Measurements from ENCODE around the gene SLC6A16. TPM values are rescaled to one million over a fixed set of nuclear protein-coding genes. Genes with fewer than 3 reads are reported as not detected.

The SLC6A16 gene
- total and polyA plus RNA-seq, 8 donors: 0.44 to 5.4 (median 1.2) TPM; not detected in 3

- H3K9me3 ChIP-seq: no peaks in the 10 kb centered on the region
- no peak for DNase-seq
- H3K4me1 ChIP-seq: no peaks in the 10 kb centered on the region
- 46 to 51% (median 49%) methylated on average over 6 of the region's 6 CpGs for WGBS, 5 donors
- H3K27me3 ChIP-seq: no peaks in the 10 kb centered on the region
- H3K27ac ChIP-seq: no peak overlapping the region
- peaks cover 0 to 5% (median 0%) of the 10 kb centered on the region in 4 donors for H3K36me3 ChIP-seq
- intact Hi-C loops (cut with DNase I; ENCODE audit: low total_unique reads): no loop called here
- TF ChIP-seq EP300 (IDR thresholded peaks at IDR 0.05) (no peak), POLR2A (IDR thresholded peaks at IDR 0.05) (no peak), POLR2AphosphoS5 (IDR thresholded peaks at IDR 0.05) (no peak)
- TF ChIP-seq, protein P1, sequence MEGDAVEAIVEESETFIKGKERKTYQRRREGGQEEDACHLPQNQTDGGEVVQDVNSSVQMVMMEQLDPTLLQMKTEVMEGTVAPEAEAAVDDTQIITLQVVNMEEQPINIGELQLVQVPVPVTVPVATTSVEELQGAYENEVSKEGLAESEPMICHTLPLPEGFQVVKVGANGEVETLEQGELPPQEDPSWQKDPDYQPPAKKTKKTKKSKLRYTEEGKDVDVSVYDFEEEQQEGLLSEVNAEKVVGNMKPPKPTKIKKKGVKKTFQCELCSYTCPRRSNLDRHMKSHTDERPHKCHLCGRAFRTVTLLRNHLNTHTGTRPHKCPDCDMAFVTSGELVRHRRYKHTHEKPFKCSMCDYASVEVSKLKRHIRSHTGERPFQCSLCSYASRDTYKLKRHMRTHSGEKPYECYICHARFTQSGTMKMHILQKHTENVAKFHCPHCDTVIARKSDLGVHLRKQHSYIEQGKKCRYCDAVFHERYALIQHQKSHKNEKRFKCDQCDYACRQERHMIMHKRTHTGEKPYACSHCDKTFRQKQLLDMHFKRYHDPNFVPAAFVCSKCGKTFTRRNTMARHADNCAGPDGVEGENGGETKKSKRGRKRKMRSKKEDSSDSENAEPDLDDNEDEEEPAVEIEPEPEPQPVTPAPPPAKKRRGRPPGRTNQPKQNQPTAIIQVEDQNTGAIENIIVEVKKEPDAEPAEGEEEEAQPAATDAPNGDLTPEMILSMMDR (IDR thresholded peaks at IDR 0.05): no peak
- no peak overlapping the region for H3K4me3 ChIP-seq
These were observed 81.9 kb downstream of the SLC6A16 start for GRCh38 chr19:49243129-49243528.

DNA sequence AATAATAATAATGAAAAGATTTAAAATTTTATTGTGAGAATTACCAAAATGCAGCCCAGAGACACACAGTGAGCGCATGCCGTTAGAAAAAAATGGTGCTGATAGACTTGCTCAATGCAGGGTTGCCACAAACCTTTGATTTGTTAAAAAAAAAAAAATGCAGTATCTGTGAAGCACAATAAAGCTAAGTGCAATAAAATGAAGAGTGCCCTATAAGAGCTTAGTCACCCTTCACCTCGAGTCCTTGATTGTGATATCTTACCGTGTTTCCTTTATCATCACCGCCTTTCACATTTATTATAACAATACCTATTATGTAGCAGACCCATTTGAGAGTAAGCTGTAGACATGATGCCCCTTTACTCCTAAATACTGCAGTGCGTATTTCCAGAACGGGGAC, 83.2 kb downstream of the SLC6A16 start:
- DNase-seq: no peak
- intact Hi-C loops (cut with DNase I; ENCODE audit: low total_unique reads): no loop called here
- H3K4me3 ChIP-seq: no peak overlapping the region
- H3K4me1 ChIP-seq: no peaks in the 10 kb centered on the region
- H3K27ac ChIP-seq: no peak overlapping the region
- TF ChIP-seq POLR2A (IDR thresholded peaks at IDR 0.05) (no peak), POLR2AphosphoS5 (IDR thresholded peaks at IDR 0.05) (no peak), EP300 (IDR thresholded peaks at IDR 0.05) (no peak)
- TF ChIP-seq, protein P1 (IDR thresholded peaks at IDR 0.05): no peak
- 70 to 84% (median 79%) methylated on average over 7 of the region's 7 CpGs for WGBS, 5 donors
- H3K27me3 ChIP-seq: no peaks in the 10 kb centered on the region
- peaks cover 0 to 5% (median 0%) of the 10 kb centered on the region in 4 donors for H3K36me3 ChIP-seq
- no peaks in the 10 kb centered on the region for H3K9me3 ChIP-seq

Small RNA genes lying within 50 kb of the gene (small RNA-seq; reads per million reads assigned to genes)
- gene MIR4324: 0 reads per million in 4 donors

Other genes with a start within 250 kb of the SLC6A16 start
- 1,000 to 10,000 TPM in 1 of 5 donors, 100 to 1,000 TPM in 4; 163 to 3,365 (median 235) TPM for gene SNRNP70, start 239.7 kb downstream of the SLC6A16 start, total RNA-seq
- 100 to 1,000 TPM; 170 to 258 (median 192) TPM for gene SNRNP70, start 239.7 kb downstream of the SLC6A16 start, polyA plus RNA-seq
- gene LIN7B, start 210.8 kb downstream of the SLC6A16 start, total RNA-seq: 100 to 1,000 TPM in 1 of 5 donors, 10 to 100 TPM in 2, 1 to 10 TPM in 1, not detected in 1; 5.5 to 118 (median 30.5) TPM
- 10 to 100 TPM in 2 of 3 donors, 1 to 10 TPM in 1; 4.0 to 18.1 (median 11.5) TPM for gene LIN7B, start 210.8 kb downstream of the SLC6A16 start, polyA plus RNA-seq
- not detected for gene C19orf73, start 206.0 kb downstream of the SLC6A16 start, total RNA-seq
- gene C19orf73, start 206.0 kb downstream of the SLC6A16 start, polyA plus RNA-seq: 1 to 10 TPM; 3.4 to 4.2 (median 3.7) TPM
- gene PPFIA3, start 205.6 kb downstream of the SLC6A16 start, total RNA-seq: 10 to 100 TPM in 1 of 5 donors, 1 to 10 TPM in 3, under 1 TPM in 1; 0.45 to 12.7 (median 4.2) TPM
- gene PPFIA3, start 205.6 kb downstream of the SLC6A16 start, polyA plus RNA-seq: 10 to 100 TPM in 1 of 3 donors, 1 to 10 TPM in 2; 7.2 to 19.7 (median 9.7) TPM
- gene HRC, start 169.8 kb downstream of the SLC6A16 start, total RNA-seq: 1 to 10 TPM in 2 of 5 donors, not detected in 3; 1.7 to 8.1 TPM
- under 1 TPM; 0.44 to 0.83 (median 0.61) TPM for gene HRC, start 169.8 kb downstream of the SLC6A16 start, polyA plus RNA-seq
- gene TRPM4, start 167.4 kb downstream of the SLC6A16 start, total RNA-seq: 1,000 to 10,000 TPM in 1 of 5 donors, 100 to 1,000 TPM in 3, 10 to 100 TPM in 1; 29.0 to 1,449 (median 158) TPM
- gene TRPM4, start 167.4 kb downstream of the SLC6A16 start, polyA plus RNA-seq: 10 to 100 TPM; 11.8 to 34.3 (median 26.6) TPM
- 10 to 100 TPM in 1 of 5 donors, 1 to 10 TPM in 2, not detected in 2; 2.2 to 30.3 (median 5.1) TPM for gene CD37, start 10.2 kb upstream of the SLC6A16 start, total RNA-seq
- gene CD37, start 10.2 kb upstream of the SLC6A16 start, polyA plus RNA-seq: 10 to 100 TPM in 1 of 3 donors, 1 to 10 TPM in 2; 5.9 to 18.5 (median 6.7) TPM
- gene TEAD2, start 37.2 kb upstream of the SLC6A16 start, total RNA-seq: 10 to 100 TPM in 4 of 5 donors, 1 to 10 TPM in 1; 4.3 to 42.0 (median 17.8) TPM
- 10 to 100 TPM; 21.8 to 35.4 (median 26.6) TPM for gene TEAD2, start 37.2 kb upstream of the SLC6A16 start, polyA plus RNA-seq
- gene DKKL1, start 38.7 kb upstream of the SLC6A16 start, total RNA-seq: not detected
- gene DKKL1, start 38.7 kb upstream of the SLC6A16 start, polyA plus RNA-seq: under 1 TPM in 1 of 3 donors, not detected in 2; 0.35 TPM
- gene KASH5, start 63.1 kb upstream of the SLC6A16 start, total RNA-seq: under 1 TPM in 1 of 5 donors, not detected in 4; 0.37 TPM
- under 1 TPM in 1 of 3 donors, not detected in 2; 0.20 TPM for gene KASH5, start 63.1 kb upstream of the SLC6A16 start, polyA plus RNA-seq
- not detected for gene PTH2, start 98.2 kb upstream of the SLC6A16 start, total RNA-seq
- not detected for gene PTH2, start 98.2 kb upstream of the SLC6A16 start, polyA plus RNA-seq
- not detected for gene GFY, start 100.2 kb upstream of the SLC6A16 start, total RNA-seq
- not detected for gene GFY, start 100.2 kb upstream of the SLC6A16 start, polyA plus RNA-seq
- gene SLC17A7, start 116.3 kb upstream of the SLC6A16 start, total RNA-seq: 1 to 10 TPM in 3 of 5 donors, not detected in 2; 1.1 to 2.0 (median 1.8) TPM
- under 1 TPM; 0.25 to 0.76 (median 0.65) TPM for gene SLC17A7, start 116.3 kb upstream of the SLC6A16 start, polyA plus RNA-seq
- gene PIH1D1, start 126.6 kb upstream of the SLC6A16 start, total RNA-seq: 100 to 1,000 TPM in 1 of 5 donors, 10 to 100 TPM in 4; 58.9 to 193 (median 70.7) TPM
- 100 to 1,000 TPM in 2 of 3 donors, 10 to 100 TPM in 1; 94.5 to 110 (median 108) TPM for gene PIH1D1, start 126.6 kb upstream of the SLC6A16 start, polyA plus RNA-seq
- gene ALDH16A1, start 128.0 kb upstream of the SLC6A16 start, total RNA-seq: 100 to 1,000 TPM in 1 of 5 donors, 10 to 100 TPM in 4; 27.9 to 198 (median 42.6) TPM
- 10 to 100 TPM; 32.2 to 43.1 (median 42.5) TPM for gene ALDH16A1, start 128.0 kb upstream of the SLC6A16 start, polyA plus RNA-seq
- 1 to 10 TPM in 2 of 5 donors, not detected in 3; 1.3 to 8.3 TPM for gene FLT3LG, start 149.0 kb upstream of the SLC6A16 start, total RNA-seq
- gene FLT3LG, start 149.0 kb upstream of the SLC6A16 start, polyA plus RNA-seq: 10 to 100 TPM; 11.0 to 14.5 (median 11.8) TPM
- gene RPL13A, start 162.4 kb upstream of the SLC6A16 start, total RNA-seq: 1,000 to 10,000 TPM; 2,540 to 5,817 (median 2,738) TPM
- 1,000 to 10,000 TPM; 3,482 to 5,177 (median 4,220) TPM for gene RPL13A, start 162.4 kb upstream of the SLC6A16 start, polyA plus RNA-seq
- 1,000 to 10,000 TPM in 4 of 5 donors, 100 to 1,000 TPM in 1; 581 to 4,374 (median 2,993) TPM for gene RPS11, start 171.2 kb upstream of the SLC6A16 start, total RNA-seq
- gene RPS11, start 171.2 kb upstream of the SLC6A16 start, polyA plus RNA-seq: 1,000 to 10,000 TPM; 5,306 to 7,461 (median 5,501) TPM
- 100 to 1,000 TPM in 4 of 5 donors, 10 to 100 TPM in 1; 90.2 to 634 (median 183) TPM for gene FCGRT, start 187.5 kb upstream of the SLC6A16 start, total RNA-seq
- gene FCGRT, start 187.5 kb upstream of the SLC6A16 start, polyA plus RNA-seq: 10 to 100 TPM; 79.0 to 94.8 (median 92.0) TPM
- gene RCN3, start 202.8 kb upstream of the SLC6A16 start, total RNA-seq: 100 to 1,000 TPM in 1 of 5 donors, 10 to 100 TPM in 2, 1 to 10 TPM in 1, not detected in 1; 3.1 to 553 (median 18.1) TPM
- 10 to 100 TPM in 2 of 3 donors, 1 to 10 TPM in 1; 9.9 to 17.6 (median 10.1) TPM for gene RCN3, start 202.8 kb upstream of the SLC6A16 start, polyA plus RNA-seq